K562 (cell line): ENCODE data around the gene BAZ2A. TPM values are rescaled to one million over a fixed set of nuclear protein-coding genes. Genes with fewer than 3 reads are reported as not detected.

ENCODE experiments used
- AFF1 ChIP-seq, 2 experiments: fragments of 450-650 bp; IDR thresholded peaks; 2 replicates each; pipeline ENCODE4 v1.6.1; 2018; ENCODE audit warnings: mild to moderate bottlenecking in 2 of 2, low read depth in 1 of 2; ENCODE audit not compliant: partially characterized antibody in 2 of 2
- CAMTA2 ChIP-seq: fragments of 250-450 bp; sonication (Bioruptor Pico); conservative IDR thresholded peaks from 2 replicates; pipeline ENCODE4 v1.5.1; 2022
- ESRRA ChIP-seq: fragments of 450-650 bp; IDR thresholded peaks from 2 replicates; pipeline ENCODE4 v1.6.1; 2014; ENCODE audit warnings: low read depth, mild to moderate bottlenecking, moderate library complexity, borderline replicate concordance
- ESRRB ChIP-seq: fragments of 250-450 bp; sonication (Bioruptor Pico); IDR thresholded peaks from 2 replicates; pipeline ENCODE4 v1.5.0; 2020; ENCODE audit warnings: mild to moderate bottlenecking, moderate library complexity, borderline replicate concordance
- IFI16 ChIP-seq: fragments of 250-450 bp; sonication (Bioruptor Pico); IDR thresholded peaks from 2 replicates; pipeline ENCODE4 v2.1.2; 2022; ENCODE audit warnings: mild to moderate bottlenecking, inconsistent platforms
- NR2C1 ChIP-seq, 2 experiments: fragments of 450-650 bp; IDR thresholded peaks; 2 replicates each; pipeline ENCODE4 v1.6.1; 2017; ENCODE audit warnings: mild to moderate bottlenecking in 2 of 2, antibody characterized with exemption in 1 of 2, inconsistent platforms in 1 of 2, missing compliant biosample characterization in 1 of 2, missing genetic modification characterization in 1 of 2
- SETDB1 ChIP-seq: IDR thresholded peaks from one replicate; pipeline ENCODE4 v1.6.1; 2012; ENCODE audit warnings: low read length, control low read depth, inconsistent platforms
- SNRNP70 ChIP-seq: fragments of 200-400 bp; formaldehyde crosslinking; optimal IDR thresholded peaks from 2 replicates; pipeline ENCODE3; 2017; ENCODE audit warnings: low read depth, low read length
- SPI1 ChIP-seq: IDR thresholded peaks from 2 replicates; pipeline ENCODE4 v1.6.1; 2011; ENCODE audit warnings: low read depth, low read length, control low read depth, borderline replicate concordance
- USF1 ChIP-seq: sonication (generic); formaldehyde crosslinking; IDR thresholded peaks from 2 replicates; pipeline ENCODE4 v1.9.0; 2022; ENCODE audit warnings: mild to moderate bottlenecking, missing genetic modification reagents
- ZBED1 ChIP-seq: IDR thresholded peaks from 2 replicates; pipeline ENCODE4 v1.6.1; 2014
- ZC3H8 ChIP-seq: fragments of 450-650 bp; IDR thresholded peaks from 2 replicates; pipeline ENCODE4 v1.6.1; 2017
- ZEB2 ChIP-seq: fragments of 450-650 bp; IDR thresholded peaks from 2 replicates; pipeline ENCODE4 v1.6.1; 2016
- ZNF239 ChIP-seq: fragments of 250-450 bp; sonication (Bioruptor Pico); IDR thresholded peaks from 2 replicates; pipeline ENCODE4 v1.4.0; 2020; ENCODE audit warnings: mild to moderate bottlenecking
- ZNF589 ChIP-seq: fragments of 200-800 bp; sonication (Bioruptor generic); IDR thresholded peaks from 2 replicates; pipeline ENCODE4 v1.6.1; 2016; ENCODE audit warnings: low read depth, missing genetic modification characterization, missing compliant biosample characterization
- ZNF655 ChIP-seq: fragments of 250-450 bp; sonication (Bioruptor Pico); IDR thresholded peaks from 2 replicates; pipeline ENCODE4 v1.5.0; 2021
- ZNF79 ChIP-seq: fragments of 250-450 bp; sonication (Bioruptor Pico); IDR thresholded peaks from 2 replicates; pipeline ENCODE4 v1.4.0; 2020; ENCODE audit warnings: low read depth, mild to moderate bottlenecking, moderate library complexity
- polyA plus RNA-seq, 8 experiments: library from polyadenylated mRNA; depleted of rRNA in 4 of 8; stranded (reverse) in 5 of 8; unstranded in 3 of 8; fragments of >200 nt; fragmentation: Nextera tagmentation in 2 of 8; fragmentation: Illumina TruSeq in 1 of 8; extraction: Ambion mirVana in 2 of 8; extraction: Trizol in 1 of 8; gene quantifications; 2 replicates each; pipeline versions ENCODE4 v1.2.1 to v1.2.3, GENCODE V29; 2011 to 2014; ENCODE audit warnings: inconsistent platforms in 1 of 8, missing spikeins in 1 of 8
- total RNA-seq, 7 experiments: library from RNA; depleted of rRNA in 6 of 7; stranded (reverse); fragments of >200 nt in 6 of 7; fragmentation: Illumina TruSeq in 2 of 7; extraction: Trizol in 2 of 7; gene quantifications; 2 replicates each; pipeline versions ENCODE4 v1.2.1 to v1.2.3, GENCODE V29; 2011 to 2021; ENCODE audit warnings: low replicate concordance in 1 of 7
- TF ChIP-seq, protein P1 (sequence below): fragments of 250-450 bp; sonication (Bioruptor Pico); IDR thresholded peaks from 2 replicates; pipeline ENCODE4 v1.4.0; 2020; ENCODE audit warnings: mild to moderate bottlenecking, moderate library complexity
- TF ChIP-seq, protein P2 (sequence below): sonication (generic); formaldehyde crosslinking; IDR thresholded peaks from 2 replicates; pipeline ENCODE4 v1.8.0; 2022; ENCODE audit warnings: missing genetic modification reagents, mild to moderate bottlenecking, moderate library complexity, borderline replicate concordance

The BAZ2A gene
- total and polyA plus RNA-seq, 9 of the 15 experiments (the other 6 are each of a cell fraction or from before 2014, with no cell fraction given), result 4.5 to 86.4 (median 26.2) TPM

GRCh38 chr12:56628671-56629458, 1.3 kb downstream of the BAZ2A start (continued):
- TF ChIP-seq, protein P1, sequence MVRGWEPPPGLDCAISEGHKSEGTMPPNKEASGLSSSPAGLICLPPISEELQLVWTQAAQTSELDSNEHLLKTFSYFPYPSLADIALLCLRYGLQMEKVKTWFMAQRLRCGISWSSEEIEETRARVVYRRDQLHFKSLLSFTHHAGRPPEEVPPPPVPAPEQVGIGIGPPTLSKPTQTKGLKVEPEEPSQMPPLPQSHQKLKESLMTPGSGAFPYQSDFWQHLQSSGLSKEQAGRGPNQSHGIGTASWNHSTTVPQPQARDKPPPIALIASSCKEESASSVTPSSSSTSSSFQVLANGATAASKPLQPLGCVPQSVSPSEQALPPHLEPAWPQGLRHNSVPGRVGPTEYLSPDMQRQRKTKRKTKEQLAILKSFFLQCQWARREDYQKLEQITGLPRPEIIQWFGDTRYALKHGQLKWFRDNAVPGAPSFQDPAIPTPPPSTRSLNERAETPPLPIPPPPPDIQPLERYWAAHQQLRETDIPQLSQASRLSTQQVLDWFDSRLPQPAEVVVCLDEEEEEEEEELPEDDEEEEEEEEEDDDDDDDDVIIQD (CRISPR knock-in tag), result no peak
- TF ChIP-seq ZC3H8, result no peak
- TF ChIP-seq ZEB2, result no peak
- TF ChIP-seq USF1 (CRISPR knock-in tag), result no peak
- TF ChIP-seq SPI1, result no peak
- TF ChIP-seq AFF1 (IDR thresholded peaks at IDR 0.05; ENCODE audit: low read depth in 1 of 2, partially characterized antibody in 2 of 2), result no peak
- TF ChIP-seq ZNF655 (CRISPR knock-in tag), result no peak
- no peak for TF ChIP-seq SNRNP70
- TF ChIP-seq NR2C1 (IDR thresholded peaks at IDR 0.05), result no peak
- TF ChIP-seq NR2C1 (tag; IDR thresholded peaks at IDR 0.05), result no peak
- TF ChIP-seq SETDB1, result no peak
- TF ChIP-seq ZNF589 (CRISPR knock-in tag), result no peak
- no peak for TF ChIP-seq ESRRB (CRISPR knock-in tag)
- TF ChIP-seq, protein P2, sequence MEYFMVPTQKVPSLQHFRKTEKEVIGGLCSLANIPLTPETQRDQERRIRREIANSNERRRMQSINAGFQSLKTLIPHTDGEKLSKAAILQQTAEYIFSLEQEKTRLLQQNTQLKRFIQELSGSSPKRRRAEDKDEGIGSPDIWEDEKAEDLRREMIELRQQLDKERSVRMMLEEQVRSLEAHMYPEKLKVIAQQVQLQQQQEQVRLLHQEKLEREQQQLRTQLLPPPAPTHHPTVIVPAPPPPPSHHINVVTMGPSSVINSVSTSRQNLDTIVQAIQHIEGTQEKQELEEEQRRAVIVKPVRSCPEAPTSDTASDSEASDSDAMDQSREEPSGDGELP (CRISPR knock-in tag), result peak; percentile 67; the same call in 1 of the 2 replicates
- no peak for TF ChIP-seq ZNF239
- no peak for TF ChIP-seq CAMTA2 (CRISPR knock-in tag)
- peak; percentile 33; the same call in 1 of the 2 replicates for TF ChIP-seq ESRRA
- TF ChIP-seq ZBED1, result no peak
- TF ChIP-seq ZNF79 (CRISPR knock-in tag), result no peak
- no peak for TF ChIP-seq IFI16 (CRISPR knock-in tag)
